Stromal cell of bone marrow (primary cell): ENCODE results near the gene NFXL1.

ENCODE experiments used
- DNase-seq: peaks from one replicate; pipeline ENCODE4 v3.0.0-alpha.2; 2012; ENCODE audit warnings: low read depth

Gene NFXL1

GRCh38 chr4:47831026-47831679 lies 83.2 kb downstream of the NFXL1 start:
- no peak for DNase-seq

DNA sequence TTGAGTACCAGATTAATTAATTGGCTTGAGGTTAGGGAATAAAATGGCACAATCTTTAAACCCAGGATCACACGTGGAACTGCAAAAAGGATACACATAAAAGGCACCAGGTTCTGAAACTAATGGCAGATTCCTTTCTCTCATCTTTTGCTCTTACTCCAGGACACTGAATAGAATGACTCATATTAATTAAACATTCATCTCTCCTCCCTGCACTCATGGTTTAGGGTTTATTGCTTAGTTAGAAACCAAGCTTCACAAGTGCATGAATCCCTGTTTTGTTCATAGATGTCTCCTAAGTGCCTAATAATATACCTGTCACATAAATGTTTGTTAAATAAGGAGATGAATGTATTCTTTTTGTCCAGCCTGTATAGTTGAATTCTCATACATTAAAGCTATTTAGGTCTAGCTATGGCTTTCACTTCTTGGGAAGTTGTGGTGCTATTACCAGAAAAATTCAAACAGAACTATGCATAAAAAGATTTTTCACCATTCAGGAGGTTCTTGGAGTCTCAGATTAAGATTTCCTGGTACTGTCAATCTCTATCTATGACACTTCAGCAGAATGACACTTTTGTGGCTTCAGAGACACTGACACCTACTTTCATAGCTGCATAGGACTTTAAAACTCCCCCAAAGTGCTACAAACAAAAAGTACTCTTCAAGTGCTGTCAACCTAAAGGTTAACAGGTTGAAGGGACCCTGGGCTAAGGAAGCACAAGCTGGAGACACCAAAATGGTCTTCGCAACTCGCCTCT lies 83.9 kb downstream of the NFXL1 start:
- no peak for DNase-seq

- DNase-seq: no peak
These were observed 84.9 kb downstream of the NFXL1 start for GRCh38 chr4:47829438-47829837.

GRCh38 chr4:47827343-47828047 lies 86.9 kb downstream of the NFXL1 start:
- DNase-seq: no peak

DNA sequence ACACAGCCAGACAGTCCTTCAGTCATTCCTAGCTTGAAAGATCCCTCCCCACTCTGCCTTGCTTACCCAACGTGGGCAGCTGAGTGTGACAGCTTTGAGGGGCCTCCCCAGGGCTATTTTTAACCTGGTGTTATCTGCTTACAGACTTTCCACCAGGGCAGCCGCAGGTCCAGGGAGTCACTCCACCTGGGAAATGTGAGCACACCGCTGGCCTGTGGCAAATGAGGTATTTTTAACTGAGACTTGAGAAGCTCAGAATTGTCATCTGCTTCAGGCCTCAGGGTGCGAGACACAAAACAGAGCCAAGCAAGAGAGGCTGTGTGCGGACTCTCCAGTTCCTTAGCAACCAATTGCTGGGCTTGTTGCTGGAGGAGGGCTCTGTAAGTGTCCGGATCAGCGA lies 89.5 kb downstream of the NFXL1 start:
- no peak for DNase-seq

DNA sequence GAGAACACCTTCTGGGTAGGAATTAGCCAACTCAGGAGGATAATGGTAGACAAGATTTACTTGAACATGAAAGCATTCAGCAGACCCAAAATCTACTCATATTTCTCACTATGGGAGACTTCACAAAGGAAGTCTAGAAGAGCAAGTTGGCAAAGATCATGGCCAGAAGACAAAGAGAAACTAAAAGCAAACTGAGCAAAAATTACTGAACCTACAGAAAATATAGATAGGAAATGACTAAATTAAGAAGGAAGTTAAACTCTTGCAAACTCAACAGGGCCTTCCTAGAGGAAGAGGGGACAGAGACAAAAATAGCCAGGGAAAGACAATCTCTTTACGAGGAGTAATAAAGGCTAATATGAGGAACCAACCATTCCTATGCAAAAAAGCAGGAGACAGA lies 95.2 kb downstream of the NFXL1 start:
- DNase-seq: no peak

GRCh38 chr4:47817275-47817674 lies 97.1 kb downstream of the NFXL1 start:
- no peak for DNase-seq

DNA sequence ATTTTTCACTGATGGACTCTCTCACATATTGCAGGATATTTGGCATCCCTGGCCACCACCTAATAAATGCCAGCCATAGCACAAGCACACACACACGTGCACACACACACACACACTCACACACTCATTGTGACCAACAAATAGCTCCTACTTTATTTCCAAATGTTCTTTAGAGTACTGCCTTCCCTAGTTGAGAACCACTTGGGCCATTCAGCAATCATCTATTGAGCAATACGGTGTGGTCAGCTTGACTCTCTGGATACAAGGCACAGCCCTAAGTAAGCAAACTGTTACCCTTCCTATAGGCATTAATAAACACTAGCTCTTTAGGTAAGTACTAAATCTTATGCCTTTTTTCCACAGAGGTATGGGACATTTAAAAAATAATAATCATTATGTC lies 97.6 kb downstream of the NFXL1 start:
- no peak for DNase-seq

- no peak for DNase-seq
These were observed 99.6 kb downstream of the NFXL1 start for GRCh38 chr4:47814618-47815295.

DNA sequence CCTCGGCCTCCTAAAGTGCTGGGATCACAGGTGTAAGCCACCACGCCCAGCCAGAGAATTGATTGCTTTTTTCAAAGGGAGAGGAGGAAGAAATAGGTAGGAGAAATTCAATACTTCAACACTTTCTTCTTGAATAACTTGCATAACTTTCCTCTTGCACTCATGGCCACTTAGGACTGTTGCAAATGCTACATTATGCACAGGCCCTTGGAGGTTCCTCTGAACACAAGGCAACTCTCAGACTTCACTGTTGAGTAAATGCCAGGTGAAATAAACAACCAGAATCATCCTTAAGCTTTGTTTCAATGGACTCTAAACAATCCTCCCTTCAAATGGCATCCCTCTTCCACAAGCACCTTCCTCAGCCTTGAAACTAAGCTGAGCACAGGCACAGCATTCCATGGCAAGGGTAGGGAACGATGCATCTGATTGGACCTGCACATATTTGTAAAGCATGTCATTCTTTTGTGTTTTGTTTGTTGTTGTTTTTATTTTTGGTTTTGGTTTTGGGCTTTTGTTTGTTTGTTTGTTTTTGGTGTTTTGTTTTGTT lies 104.7 kb downstream of the NFXL1 start:
- DNase-seq: no peak

DNA sequence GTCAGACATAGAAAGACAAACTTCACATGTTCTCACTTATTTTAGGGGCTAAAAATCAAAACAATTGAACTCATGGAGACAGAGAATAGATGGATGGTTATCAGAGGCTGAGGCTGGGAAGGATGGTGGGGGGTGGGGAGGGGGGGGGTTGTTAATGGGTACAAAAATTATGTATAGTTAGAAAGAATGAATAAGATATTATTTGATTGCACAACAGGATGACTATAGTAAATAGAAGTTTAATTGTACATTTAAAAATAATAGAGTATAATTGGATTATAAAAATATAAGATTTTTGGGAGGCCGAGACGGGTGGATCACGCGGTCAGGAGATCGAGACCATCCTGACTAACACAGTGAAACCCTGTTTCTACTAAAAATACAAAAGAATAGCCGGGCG lies 109.8 kb downstream of the NFXL1 start:
- no peak for DNase-seq

DNA sequence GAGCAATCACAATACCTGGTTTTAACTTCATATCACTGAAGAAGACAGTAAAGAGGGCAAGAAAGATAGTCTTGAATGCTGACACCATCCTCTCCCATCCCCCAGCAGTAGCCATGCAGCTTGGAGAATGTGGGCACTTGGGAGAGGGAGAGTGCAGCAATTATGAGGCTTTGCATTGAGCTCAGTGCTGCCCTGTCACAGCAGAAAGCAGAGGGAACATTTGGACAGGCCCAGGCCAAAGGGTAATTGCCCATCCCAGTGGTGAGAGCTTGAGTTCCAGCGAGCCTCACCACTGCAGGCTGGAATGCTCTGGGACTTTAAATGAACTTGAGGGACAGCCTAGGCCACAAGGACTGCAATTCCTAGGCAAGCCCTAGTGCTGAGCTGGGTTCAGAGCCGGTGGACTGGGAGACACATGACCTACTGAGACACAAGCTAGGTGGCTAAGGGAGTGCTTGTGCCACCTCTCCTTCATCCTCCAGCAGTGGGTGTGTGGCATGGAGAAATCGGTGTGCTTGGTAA lies 112.8 kb downstream of the NFXL1 start:
- no peak for DNase-seq

DNA sequence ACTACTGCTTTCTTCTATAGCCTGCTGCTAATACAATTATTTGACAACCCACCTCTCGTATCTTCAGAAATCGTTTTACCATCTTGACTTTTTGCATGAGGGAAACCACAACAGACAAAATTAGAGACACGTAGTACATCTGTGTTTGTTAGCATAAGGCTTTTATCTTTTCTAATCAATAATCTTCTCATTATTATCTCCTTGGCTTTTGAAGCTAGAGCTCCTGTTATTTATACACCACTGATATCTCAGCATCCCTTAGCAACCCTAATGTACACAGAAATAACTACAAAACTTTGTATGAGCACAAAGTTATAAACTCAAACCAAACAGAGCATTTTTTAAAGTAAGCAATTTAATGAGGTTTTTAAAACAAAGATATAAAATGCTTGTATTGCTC lies 116.2 kb downstream of the NFXL1 start:
- DNase-seq: no peak
